Measurements from ENCODE around the gene NPAS2.

Gene NPAS2

DNA sequence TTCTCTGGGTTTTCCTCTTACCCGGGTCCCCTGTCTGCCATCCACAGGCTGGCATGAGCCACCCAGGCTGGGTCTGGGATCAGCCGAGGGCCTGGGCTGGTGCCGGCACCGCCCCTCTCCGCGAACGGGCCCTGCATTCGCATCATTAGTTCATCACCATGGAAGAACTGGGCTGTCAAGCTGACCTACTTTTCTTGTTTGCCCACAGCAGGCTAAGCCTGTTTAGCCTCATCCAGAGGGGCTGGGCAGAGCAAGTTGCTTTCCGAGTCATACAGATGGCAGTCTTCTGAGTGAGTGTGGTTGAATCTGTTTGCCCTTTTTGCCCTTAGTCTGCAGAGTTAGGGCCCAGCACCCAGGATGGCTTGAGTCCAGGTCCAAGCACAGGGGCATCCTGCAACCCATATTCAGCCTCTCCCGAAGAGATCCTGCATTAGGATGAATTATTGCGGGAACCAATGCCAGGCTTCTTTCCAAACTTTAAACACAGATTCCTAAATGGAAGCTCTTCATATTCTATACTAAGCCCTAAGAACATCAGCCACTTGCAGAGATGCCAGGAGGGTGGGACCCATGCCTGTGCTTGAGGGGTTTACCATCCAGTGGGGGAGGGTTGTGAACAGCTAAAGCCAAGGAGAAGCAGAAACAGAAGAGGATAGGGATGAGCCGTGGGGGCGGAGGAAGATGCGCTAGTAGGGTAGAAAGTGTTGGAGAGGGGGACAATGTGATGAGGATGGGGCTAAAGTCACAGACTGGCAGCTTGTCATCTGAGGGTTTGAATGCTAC is 68.0 kb downstream of the NPAS2 start:
- DNase-seq, result no peak

DNA sequence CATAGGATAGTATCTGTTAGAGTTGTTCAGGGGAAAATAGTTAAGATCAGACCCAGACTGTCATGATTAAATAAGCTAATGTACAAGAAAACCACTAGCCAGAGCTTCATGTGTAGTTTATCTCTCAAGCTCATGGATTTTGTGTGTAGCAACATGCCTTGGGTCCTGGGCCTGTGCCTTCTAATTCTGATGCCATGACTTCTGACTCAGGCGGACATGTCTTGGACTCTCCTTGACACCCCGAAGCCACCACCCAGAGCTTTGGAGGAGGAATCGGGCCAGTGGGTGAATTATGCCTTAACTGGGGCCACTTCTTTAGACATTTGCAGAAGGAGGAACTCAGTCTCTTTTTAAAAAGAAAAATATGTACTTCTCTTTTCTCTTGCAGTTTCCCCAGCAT is 68.7 kb downstream of the NPAS2 start:
- DNase-seq, result no peak

DNA sequence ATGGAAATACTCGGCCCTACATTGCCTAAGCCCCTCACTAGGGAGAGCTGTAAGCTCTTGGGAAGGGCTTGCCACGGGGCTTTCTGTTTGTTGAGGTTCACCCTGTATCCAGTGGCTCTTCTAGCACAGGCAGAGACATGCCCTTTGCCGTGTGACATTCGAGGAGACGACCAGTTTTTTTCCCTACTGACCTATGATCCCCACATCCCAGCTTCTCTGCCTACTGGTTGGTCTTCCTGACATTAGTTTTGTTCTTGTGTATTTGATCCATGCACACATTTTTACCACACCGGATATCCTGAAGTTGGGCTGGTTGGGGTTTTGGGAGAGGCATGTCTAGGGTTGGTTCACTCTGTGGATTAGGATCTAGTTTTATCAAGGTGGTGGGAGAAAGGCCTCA is 69.3 kb downstream of the NPAS2 start:
- no peak for DNase-seq

DNA sequence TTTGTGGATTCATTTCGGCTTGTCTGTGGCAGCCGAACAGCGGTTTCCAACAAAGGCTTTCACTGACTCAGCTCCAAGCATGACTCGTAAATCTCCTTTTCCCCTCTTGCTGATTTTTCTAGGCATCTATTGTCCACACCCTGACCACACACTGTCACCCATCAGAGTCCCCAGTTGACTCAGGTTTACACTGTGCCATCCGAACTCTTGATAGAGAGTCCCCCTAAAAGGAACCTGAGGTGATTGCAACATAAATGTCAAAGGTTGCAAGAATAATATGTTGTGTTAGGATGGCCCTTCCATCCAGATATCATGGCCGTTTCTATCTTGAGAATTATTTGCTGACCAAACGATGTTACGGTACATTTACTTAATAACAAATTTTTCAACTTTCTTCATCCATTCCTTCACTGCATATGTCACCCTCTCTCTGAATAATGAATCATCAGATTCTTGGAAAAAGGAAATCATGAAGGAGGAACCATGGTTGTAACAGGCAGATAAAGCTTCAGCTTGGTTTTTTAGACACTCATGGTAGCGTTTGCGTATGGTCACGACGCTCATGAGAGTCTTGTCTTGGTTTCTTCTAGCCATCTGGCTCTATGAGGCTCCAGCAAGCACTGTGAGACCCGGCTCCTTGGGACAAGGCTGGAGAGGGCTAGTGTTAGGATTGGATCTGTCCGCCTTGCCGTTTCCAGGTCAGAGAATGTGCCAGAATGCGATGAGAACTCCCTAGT is 72.1 kb downstream of the NPAS2 start:
- no peak for DNase-seq

DNA sequence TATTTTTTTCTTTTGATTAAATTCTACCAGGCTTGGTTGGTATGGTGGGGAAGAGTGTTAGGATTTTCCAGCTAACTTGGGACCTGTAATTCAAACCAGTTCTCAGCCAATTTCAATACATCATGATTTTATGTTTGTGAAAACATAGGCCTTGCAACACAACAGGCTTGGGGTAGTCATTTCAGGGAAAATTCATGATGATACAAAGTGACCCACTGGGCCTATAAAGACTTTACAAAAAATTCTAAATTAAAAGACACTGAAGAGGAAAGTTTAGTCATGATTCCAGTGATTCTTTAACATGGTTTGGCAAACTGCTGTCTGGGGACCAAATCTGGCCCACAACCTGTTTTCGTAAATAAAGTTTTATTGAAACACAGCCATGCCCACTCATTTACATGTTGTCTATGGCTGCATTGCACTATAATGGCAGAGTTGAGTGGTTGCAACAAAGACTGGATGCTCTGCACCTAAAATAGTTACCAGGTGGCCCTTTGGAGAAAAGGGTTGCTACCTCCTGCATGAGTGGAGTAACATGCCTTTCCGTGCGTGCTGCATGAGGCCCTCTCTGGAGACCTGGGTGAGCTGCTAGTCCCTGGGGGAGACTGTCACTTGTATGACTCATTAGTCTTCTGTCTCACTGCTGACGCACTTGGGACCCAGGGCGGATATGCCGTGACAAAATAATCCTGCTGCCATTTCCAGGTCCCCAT is 73.6 kb downstream of the NPAS2 start:
- DNase-seq, result no peak

DNA sequence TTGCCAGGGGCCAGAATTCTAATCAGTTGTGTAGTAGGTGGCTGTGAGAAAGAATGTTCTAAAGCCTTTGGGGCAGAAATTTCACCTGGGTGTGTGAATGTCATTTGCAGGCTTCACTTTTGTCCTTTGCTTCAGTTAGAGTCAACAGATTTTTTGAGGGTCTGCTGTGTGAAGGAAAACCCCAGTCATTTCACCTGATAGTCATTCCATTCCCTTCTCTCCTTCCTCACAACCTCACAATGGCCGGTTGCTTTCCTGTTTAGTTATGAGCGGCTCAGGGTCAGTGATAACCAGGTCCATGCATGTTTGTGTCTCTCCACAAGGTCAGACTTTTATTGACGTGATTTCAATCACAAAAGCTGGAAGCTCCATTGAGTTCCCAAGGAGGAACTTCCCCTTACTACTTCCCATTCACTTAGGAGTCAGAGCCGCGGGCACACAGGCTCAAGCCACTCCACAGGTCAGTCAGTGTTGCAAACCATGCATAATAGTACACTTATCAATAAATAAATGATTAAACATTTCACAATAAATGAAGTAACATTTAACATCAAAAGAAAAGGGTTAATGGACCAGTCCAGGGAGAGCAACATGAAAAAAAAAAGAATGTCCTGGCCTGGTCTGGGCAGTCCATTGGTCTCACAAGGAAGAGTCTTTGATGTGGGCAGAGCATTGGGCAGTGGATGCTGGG is 74.3 kb downstream of the NPAS2 start:
- no peak for DNase-seq

DNA sequence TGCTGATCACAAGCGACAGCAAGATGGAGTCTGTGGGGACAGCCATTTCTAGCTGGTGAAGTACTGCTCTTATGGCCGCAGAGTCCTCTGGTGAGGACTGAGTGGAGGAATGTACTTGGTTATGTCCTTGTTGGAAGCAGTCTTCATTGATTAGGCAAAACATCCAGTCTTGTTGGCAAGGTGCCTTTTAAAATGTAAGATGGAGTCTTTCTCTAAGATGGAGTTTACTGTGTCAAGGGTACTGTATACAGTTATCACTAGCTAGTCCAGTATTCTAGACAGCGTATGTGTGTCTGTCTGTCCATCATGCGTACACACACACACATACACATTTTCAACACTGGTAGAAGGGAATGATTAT is 74.8 kb downstream of the NPAS2 start:
- DNase-seq, result no peak

DNA sequence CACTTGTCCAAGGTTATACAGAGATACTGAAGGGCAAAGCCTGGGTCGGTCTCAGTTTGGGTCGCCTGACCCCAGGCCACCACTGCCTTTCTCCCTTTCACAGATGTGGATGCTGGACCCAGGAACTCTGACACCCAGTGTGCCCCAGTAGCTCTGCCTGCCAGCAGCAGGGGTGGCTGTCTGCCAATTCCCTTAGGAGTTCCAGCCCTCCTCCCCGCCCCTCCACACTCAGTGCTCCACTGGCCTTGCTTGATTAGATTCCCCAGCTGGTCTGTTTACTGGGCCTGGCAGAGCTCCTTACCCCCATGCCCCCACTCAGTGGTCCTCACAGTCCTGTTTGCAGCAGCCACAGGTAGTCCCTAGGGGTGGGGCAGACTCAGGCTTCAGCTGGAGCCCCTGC is 75.5 kb downstream of the NPAS2 start:
- no peak for DNase-seq

DNA sequence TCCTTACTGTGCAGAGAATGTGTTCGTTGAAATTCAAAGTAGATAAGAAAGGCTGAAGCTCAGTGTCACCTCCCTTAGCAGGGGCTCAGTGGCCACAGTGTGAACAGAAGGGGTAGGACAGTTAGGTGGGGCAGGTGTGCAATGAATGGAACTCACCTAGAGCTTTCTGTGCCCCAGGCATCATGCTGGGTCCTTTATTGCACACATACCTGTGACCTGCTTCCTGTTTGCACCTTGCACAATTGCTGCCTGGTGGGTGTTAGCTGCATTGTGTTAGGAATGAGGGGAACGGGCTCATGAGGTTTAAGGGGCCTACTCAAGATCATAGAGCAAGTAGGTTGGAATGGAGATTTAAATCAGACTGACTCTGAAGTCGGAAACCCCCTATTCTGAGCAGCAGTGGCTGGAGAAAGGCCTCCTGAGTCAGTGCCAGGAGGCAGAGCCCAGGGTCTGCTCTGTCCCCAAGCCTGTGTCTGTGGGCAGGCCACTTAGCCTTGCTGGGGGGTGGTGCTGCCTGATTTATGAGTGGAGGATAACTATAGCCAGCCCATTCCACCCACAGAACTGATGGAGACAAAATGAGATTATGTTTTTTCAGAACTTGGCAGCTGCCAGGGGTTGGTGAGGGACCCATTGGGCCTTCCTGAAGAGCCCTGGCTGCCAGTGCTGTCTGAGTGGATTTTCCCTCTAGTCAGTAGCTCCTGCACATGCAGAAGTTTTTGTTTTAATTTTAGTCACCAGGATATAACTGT is 76.2 kb downstream of the NPAS2 start:
- no peak for DNase-seq

DNA sequence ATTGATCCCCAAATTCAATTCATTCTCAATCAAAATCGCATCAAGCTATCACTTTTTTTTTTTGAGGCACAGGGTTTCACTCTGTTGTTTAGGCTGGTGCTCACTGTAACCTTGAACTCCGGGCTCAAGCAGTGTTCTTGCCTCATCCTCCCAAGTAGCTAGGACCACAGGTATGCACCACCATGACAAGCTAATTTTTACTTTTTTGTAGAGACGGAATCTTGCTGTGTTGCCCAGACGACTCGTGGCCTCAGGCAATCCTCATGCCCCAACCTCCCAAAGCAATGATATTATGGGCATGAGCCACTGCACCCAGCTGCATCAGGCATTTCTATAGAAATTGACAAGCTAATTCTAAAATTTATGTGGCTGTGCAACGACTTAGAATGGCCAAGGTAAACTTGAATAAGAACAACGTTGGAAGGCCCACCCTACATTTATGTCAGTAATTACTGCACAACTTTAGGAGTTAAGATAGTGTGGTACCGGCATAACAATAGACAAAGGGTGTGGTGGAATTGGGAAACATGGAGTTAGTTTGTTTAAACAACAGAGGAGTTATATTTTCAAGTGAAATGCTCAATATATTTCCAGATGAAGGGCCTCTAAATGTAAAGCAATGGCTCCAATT is 78.2 kb downstream of the NPAS2 start:
- DNase-seq, result no peak

DNA sequence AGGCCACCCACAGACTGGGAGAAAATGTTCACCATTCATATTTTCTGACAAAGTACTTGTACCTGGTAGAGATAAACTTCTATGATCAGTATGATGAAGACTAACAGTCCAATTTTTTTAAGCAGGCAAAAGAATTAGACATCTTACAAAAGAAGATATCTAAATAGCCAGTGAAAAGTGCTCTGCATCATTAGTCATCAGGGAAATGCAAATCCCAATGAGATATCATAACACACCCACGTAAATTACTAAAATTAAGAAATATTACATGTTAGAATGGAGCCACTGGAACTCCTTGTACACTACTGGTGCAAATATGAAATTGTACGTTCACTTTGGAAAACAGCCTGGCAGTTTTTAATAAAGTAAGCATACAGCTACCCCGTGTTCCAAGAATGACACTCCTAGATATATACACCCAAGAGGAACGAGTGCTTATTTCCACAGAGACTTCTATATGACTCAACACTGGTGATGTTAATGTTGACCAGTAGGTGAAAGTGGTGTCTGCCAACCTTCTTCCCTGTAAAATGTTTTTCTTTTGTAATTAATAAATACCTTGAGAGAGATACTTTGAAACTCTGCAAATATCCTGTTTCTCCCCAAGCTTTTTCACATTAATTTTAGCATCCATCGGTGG is 80.3 kb downstream of the NPAS2 start:
- DNase-seq, result no peak

DNA sequence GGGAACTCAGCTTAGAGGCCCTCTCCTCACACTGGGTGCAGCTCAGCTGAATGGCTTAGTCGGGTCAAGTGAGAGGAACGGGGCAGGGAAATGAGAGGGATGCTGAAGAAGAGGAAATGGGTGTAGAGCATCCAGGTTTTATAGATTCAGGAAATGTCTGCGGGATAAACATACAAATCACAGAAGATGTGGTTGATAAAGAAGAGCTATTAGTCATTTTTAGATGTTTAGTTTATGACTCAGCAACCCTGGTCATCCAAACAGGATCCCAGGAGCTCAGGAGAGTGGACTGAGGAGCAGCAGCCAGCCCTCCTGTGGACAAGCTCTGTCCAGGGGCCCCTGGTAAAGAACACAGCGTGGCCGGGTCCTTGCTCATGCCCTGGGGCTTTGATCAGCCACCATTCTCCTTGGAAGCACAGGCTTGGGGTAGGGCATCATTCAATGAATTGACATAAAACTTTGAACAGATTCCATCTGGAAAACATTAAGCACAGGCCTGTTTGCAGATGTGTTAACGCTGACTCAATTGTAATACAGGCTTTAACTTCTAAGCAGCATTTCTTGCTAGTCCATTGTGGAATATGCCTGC is 83.0 kb downstream of the NPAS2 start:
- no peak for DNase-seq

DNA sequence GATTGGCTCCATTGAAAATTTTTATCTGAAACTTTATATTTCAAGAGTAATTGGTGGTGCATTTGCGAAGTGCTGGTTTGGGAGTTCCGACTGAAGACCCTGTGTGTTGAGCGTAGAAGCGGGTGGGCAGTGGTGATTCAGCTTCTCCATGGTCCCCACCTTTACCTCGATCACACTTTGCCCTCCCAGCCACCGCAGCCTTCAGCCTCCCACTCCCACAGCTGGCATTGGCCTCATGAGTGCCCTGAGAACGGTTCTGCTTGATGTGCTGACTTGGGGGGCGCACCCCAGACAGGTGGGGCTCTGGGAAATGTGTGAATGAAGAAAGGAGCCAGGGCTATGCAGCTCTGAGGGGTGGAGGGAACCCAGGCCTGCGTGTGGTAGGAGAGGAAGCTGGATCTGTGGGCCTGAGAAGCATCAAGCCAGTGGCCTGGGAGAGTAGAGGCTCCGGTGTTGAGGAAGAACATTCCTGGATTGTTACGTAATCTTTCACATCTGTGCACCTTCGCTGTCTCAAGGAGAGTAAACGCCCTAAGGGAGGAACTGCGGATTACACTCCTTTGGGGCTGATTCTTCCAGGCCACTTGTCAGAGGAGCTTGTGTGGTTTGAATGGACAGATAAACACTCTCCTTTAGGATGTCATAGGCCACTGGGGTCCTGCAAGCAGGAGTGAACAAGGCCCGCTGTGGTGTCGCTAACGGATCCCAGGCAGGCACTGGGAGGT is 83.8 kb downstream of the NPAS2 start:
- DNase-seq, result no peak

DNA sequence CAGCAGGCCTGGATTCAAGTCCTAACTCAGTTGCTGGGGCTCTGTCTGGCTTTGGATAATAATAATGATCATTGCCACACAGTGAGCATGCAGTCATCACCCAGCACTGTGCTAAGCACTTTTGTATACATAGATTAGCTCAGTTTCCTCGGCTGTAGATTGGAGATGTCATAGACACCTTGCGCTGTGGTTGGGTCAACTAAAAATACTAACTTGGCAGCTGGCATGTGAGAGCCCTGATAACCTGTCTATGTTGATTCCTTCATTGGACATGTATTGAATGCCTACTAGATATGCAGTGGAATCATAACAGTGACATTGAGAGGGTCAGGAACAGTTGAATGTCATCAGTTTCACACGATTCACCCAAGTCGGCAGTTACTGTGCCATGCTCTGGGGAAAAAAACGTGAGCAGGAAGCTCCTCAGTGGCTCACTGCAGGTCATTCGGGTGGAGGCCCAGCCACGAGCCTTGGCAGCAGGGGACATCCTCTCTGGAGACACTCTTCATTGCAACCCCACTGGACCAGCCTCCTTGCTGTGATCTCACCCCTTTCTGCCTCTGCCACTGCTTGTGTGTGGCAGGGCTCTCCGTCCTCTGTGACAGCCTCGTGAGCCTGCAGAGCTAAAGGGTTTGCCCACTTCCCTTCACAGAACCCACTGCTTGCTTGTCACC is 85.3 kb downstream of the NPAS2 start:
- no peak for DNase-seq

DNA sequence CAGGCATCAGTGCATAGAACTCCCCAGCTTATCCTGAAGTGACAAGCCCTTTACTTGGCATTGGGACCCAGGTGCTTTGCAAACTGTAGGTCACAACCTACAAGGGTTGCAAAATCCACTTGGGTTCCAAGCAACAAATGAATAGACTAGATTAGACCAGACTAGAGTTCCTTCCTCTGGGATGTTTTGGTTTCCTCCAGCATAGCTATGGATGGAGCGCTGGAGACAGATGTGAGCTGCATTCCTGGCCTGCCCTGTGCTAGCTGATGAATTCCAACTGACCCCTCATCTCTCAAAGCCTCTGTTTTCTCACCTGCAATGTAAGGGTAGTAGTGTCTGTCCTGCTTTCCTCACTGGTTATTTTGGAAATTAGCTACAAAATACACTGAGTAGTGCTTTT is 86.2 kb downstream of the NPAS2 start:
- DNase-seq, result no peak

DNA sequence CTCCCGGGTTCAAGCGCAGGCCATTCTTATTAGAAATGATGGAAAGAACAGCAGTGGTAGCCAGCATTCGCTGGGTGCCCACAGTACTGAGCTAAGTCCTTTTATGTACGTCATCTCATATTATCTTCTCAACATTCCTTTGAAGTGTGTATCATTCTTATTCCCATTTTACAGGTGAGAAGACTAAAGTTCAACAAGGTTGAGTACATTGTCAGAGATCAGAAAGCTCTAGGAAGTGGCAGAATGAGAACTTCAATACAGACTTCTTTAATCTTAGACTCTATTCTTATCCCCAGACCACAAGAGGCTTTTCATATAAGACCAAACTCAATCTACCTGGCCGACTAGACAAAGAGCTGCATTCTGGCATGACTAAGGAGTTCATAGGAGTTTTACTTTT is 86.7 kb downstream of the NPAS2 start:
- DNase-seq, result no peak

DNA sequence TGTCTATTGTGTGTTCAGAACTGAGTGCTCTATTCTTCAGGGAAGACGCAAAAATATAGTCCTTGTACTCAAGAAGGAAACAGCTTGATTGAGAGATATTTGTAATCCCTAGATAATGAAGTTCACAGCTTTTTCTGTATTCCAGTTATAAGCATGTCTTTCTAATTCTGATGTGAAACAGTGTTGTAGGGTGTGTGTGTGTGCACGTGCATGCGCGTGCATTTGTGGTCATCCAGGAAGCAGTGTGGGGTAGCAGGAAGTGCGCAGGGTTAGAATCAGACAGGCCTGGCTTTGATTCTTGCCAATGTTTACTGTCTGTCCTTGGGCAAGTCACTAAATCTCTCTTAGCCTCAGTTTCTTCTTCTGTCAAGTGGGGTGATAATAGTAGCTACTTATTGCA is 87.9 kb downstream of the NPAS2 start:
- no peak for DNase-seq

DNA sequence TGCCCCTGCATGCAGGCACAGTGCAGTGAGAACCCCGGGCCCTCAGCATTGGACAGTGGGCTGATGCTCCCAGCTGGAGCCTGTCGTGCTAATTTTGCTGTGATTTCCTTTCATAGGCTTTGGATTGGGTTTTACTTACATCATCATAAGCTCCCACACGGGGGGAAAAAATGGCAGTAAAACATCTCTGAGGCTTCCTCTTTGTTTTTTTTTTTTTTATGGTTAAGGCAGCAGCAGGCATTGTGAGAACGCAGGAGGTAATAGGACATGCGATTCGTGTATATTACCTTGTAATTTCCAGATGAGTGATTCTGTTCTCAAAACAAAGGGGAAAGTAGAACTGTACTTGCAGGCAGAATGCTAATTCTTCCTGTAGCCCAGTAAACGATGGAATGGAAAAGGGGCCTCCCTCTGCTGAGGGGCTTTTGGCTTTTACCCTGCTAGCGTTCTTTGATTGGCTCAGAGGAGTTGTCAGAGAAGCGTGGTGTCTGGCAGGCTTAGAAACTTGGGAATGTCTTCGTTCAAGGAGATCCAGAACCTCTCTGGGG is 89.7 kb downstream of the NPAS2 start:
- DNase-seq, result no peak

DNA sequence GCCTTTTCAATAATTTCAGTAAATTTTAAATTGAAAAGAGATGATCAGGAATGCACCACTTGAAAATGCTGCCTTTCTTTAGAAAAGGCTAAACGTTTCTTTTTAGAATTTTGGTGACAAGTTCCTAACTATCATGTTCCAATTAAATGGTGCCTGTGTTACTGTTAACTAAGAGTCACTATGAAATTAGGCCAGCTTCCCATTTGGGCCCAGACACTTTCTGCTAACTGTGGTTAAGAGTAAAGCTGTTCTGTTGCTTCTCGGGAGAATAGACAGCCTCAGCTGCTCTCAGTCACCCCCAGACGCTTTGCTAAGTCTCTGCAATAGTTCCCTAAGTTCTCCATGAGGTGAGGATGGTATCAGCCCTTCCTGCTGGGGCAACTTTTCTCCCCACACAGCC is 90.2 kb downstream of the NPAS2 start:
- DNase-seq, result no peak

DNA sequence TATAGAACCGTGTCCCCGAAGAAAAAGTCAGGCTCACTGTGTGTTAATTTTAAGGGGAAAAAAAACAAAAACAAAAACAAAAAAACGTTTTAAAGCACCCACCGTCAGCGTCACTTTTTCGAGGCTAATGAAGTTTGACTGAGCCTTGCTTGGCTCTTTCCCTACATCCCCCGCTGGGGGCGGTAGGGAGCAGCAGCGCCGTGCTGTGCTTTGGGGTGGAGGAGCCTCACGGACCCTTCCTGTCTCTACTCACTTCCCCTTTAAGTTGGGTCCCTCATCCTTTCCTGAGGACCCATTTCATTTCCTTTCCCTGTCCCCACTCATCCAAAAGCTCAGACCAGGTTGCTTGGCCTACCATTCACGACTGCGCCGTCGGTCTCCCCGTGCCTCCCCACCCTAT is 99.4 kb downstream of the NPAS2 start:
- DNase-seq, result peak; percentile 13
